Measurements from ENCODE around the gene PRELID1. TPM values are rescaled to one million over a fixed set of nuclear protein-coding genes. Genes with fewer than 3 reads are reported as not detected.

PRELID1 gene
- total RNA-seq, 2 experiments from 2014 or later = 232 to 249 TPM

- no peak for DNase-seq (ENCODE audit: low spot score)
- Histone ChIP-seq H2AFZ (ENCODE audit: low read length) (no peak overlapping the region), H3K27ac (ENCODE audit: low read depth, low read length, poor library complexity, severe bottlenecking) (no peak overlapping the region), H3K36me3 (ENCODE audit: insufficient read depth, low read length) (peaks cover 93% of the 10 kb centered on the region), H3K4me2 (ENCODE audit: low read length) (no peak overlapping the region), H3K4me3 (ENCODE audit: low read depth, low read length, poor library complexity, severe bottlenecking) (no peak overlapping the region), H3K9me2 (ENCODE audit: insufficient read depth, low read length) (no peaks in the 10 kb centered on the region), H3K4me1 (ENCODE audit: insufficient read depth, low read length, poor library complexity, severe bottlenecking) (no peaks in the 10 kb centered on the region), H3K79me2 (ENCODE audit: insufficient read depth, low read depth, low read length) (no peaks in the 10 kb centered on the region), H4K20me1 (ENCODE audit: insufficient read depth, low read length) (no peaks in the 10 kb centered on the region), H3K9me3 (ENCODE audit: low read length) (no peaks in the 10 kb centered on the region)
- ChIA-PET POLR2A (interaction anchor here (0.5 to 3.7 kb wide), 2 partner anchors 8 to 201 kb away, joined by 4 to 13 read pairs; no protein-coding TSS in a partner anchor), CTCF (ENCODE audit: unreplicated experiment) (interaction anchor here (0.6 kb wide), 2 partner anchors 40 to 243 kb away, joined by 3 to 9 read pairs; partner anchors contain the start of gene ZNF346)
- BruUV-seq (replicated peaks) = no TSS peak
- intact Hi-C loops (cut with micrococcal nuclease; ENCODE audit: unreplicated experiment) = no loop called here
- TF ChIP-seq, protein P1, sequence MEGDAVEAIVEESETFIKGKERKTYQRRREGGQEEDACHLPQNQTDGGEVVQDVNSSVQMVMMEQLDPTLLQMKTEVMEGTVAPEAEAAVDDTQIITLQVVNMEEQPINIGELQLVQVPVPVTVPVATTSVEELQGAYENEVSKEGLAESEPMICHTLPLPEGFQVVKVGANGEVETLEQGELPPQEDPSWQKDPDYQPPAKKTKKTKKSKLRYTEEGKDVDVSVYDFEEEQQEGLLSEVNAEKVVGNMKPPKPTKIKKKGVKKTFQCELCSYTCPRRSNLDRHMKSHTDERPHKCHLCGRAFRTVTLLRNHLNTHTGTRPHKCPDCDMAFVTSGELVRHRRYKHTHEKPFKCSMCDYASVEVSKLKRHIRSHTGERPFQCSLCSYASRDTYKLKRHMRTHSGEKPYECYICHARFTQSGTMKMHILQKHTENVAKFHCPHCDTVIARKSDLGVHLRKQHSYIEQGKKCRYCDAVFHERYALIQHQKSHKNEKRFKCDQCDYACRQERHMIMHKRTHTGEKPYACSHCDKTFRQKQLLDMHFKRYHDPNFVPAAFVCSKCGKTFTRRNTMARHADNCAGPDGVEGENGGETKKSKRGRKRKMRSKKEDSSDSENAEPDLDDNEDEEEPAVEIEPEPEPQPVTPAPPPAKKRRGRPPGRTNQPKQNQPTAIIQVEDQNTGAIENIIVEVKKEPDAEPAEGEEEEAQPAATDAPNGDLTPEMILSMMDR (conservative IDR thresholded peaks at IDR 0.05; ENCODE audit: low read length) = no peak
- TF ChIP-seq EZH2phosphoT487 (IDR thresholded peaks at IDR 0.05; ENCODE audit: borderline replicate concordance, low read depth, low read length) = no peak
These were observed 38.2 kb upstream of the PRELID1 start for GRCh38 chr5:177265395-177265794.

- BruUV-seq (replicated peaks) = no TSS peak
- Histone ChIP-seq H2AFZ (ENCODE audit: low read length) (no peak overlapping the region), H3K79me2 (ENCODE audit: insufficient read depth, low read depth, low read length) (no peaks in the 10 kb centered on the region), H3K4me3 (ENCODE audit: low read depth, low read length, poor library complexity, severe bottlenecking) (no peak overlapping the region), H3K9me2 (ENCODE audit: insufficient read depth, low read length) (no peaks in the 10 kb centered on the region), H3K4me1 (ENCODE audit: insufficient read depth, low read length, poor library complexity, severe bottlenecking) (no peaks in the 10 kb centered on the region), H4K20me1 (ENCODE audit: insufficient read depth, low read length) (no peaks in the 10 kb centered on the region), H3K27ac (ENCODE audit: low read depth, low read length, poor library complexity, severe bottlenecking) (no peak overlapping the region), H3K36me3 (ENCODE audit: insufficient read depth, low read length) (peaks cover 93% of the 10 kb centered on the region), H3K9me3 (ENCODE audit: low read length) (no peaks in the 10 kb centered on the region), H3K4me2 (ENCODE audit: low read length) (no peak overlapping the region)
- DNase-seq (ENCODE audit: low spot score) = no peak
- POLR2A ChIA-PET = no interaction called here
- TF ChIP-seq, protein P1 (conservative IDR thresholded peaks at IDR 0.05; ENCODE audit: low read length) = no peak
- no peak for TF ChIP-seq EZH2phosphoT487 (IDR thresholded peaks at IDR 0.05; ENCODE audit: borderline replicate concordance, low read depth, low read length)
- intact Hi-C loops (cut with micrococcal nuclease; ENCODE audit: unreplicated experiment) = no loop called here
- CTCF ChIA-PET (ENCODE audit: unreplicated experiment) = no interaction called here
These were observed 34.2 kb upstream of the PRELID1 start for GRCh38 chr5:177269232-177269895.

DNA sequence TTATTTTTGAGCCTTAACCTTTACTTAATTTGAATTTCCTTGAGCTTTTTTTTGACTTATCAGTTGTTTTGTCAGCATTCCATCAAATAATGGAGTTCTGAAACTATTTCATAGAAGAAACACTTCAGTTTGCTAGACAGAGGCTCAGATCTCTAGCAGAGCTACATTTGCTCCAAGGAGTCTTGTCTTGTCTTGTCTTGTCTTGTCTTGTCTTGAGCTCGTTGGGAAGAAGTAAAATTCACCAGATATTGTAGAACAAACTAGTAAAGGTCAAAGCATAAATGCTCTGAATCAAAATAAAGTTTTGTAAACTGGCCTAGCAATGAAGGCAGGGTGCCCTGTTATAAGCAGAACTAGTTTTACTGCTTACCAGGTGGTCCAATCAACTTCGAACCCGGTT, 33.6 kb upstream of the PRELID1 start:
- Histone ChIP-seq H3K4me3 (ENCODE audit: low read depth, low read length, poor library complexity, severe bottlenecking) (no peak overlapping the region), H2AFZ (ENCODE audit: low read length) (no peak overlapping the region), H3K36me3 (ENCODE audit: insufficient read depth, low read length) (peaks cover 94% of the 10 kb centered on the region), H3K9me2 (ENCODE audit: insufficient read depth, low read length) (no peaks in the 10 kb centered on the region), H3K9me3 (ENCODE audit: low read length) (no peaks in the 10 kb centered on the region), H3K4me2 (ENCODE audit: low read length) (no peak overlapping the region), H3K4me1 (ENCODE audit: insufficient read depth, low read length, poor library complexity, severe bottlenecking) (no peaks in the 10 kb centered on the region), H3K27ac (ENCODE audit: low read depth, low read length, poor library complexity, severe bottlenecking) (no peak overlapping the region), H4K20me1 (ENCODE audit: insufficient read depth, low read length) (no peaks in the 10 kb centered on the region), H3K79me2 (ENCODE audit: insufficient read depth, low read depth, low read length) (no peaks in the 10 kb centered on the region)
- POLR2A ChIA-PET = interaction anchor here (1.1 to 1.2 kb wide), 2 partner anchors 13 to 685 kb away, joined by 3 read pairs; no protein-coding TSS in a partner anchor
- intact Hi-C loops (cut with micrococcal nuclease; ENCODE audit: unreplicated experiment) = no loop called here
- BruUV-seq (replicated peaks) = no TSS peak
- TF ChIP-seq, protein P1 (conservative IDR thresholded peaks at IDR 0.05; ENCODE audit: low read length) = no peak
- TF ChIP-seq EZH2phosphoT487 (IDR thresholded peaks at IDR 0.05; ENCODE audit: borderline replicate concordance, low read depth, low read length) = no peak
- no peak for DNase-seq (ENCODE audit: low spot score)
- CTCF ChIA-PET (ENCODE audit: unreplicated experiment) = no interaction called here

All from OCI-LY7 (cell line).